ENCODE data around the gene ALDOA.

The ALDOA gene

GRCh38 chr16:30046178-30046577 is 19.4 kb upstream of the ALDOA start:
- DNase-seq: no peak

GRCh38 chr16:30046588-30046987 is 19.0 kb upstream of the ALDOA start:
- no peak for DNase-seq

GRCh38 chr16:30049871-30050270 is 15.7 kb upstream of the ALDOA start:
- DNase-seq: no peak

GRCh38 chr16:30051518-30051917 is 14.0 kb upstream of the ALDOA start:
- DNase-seq: no peak

- peak; percentile 97 for DNase-seq
These were observed 12.7 kb upstream of the ALDOA start for GRCh38 chr16:30052671-30053372.

GRCh38 chr16:30053376-30054015 is 12.1 kb upstream of the ALDOA start:
- no peak for DNase-seq

GRCh38 chr16:30054451-30054850 is 11.1 kb upstream of the ALDOA start:
- no peak for DNase-seq

- DNase-seq: no peak
These were observed 10.5 kb upstream of the ALDOA start for GRCh38 chr16:30054959-30055553.

- DNase-seq: no peak
These were observed 5.2 kb upstream of the ALDOA start for GRCh38 chr16:30060346-30060745.

- DNase-seq: no peak
These were observed 4.6 kb upstream of the ALDOA start for GRCh38 chr16:30060836-30061554.

GRCh38 chr16:30063278-30063892 is 2.2 kb upstream of the ALDOA start:
- DNase-seq: no peak

- DNase-seq: peak; percentile 87
These were observed 1.4 kb upstream of the ALDOA start for GRCh38 chr16:30063893-30064728.

- DNase-seq: no peak
These were observed 845 bp upstream of the ALDOA start for GRCh38 chr16:30064729-30065101.

- DNase-seq: no peak
These were observed 592 bp downstream of the ALDOA start for GRCh38 chr16:30065943-30066760.

- no peak for DNase-seq
These were observed 1.4 kb downstream of the ALDOA start for GRCh38 chr16:30066761-30067583.

GRCh38 chr16:30067584-30067916 is 2.0 kb downstream of the ALDOA start:
- DNase-seq: no peak

GRCh38 chr16:30068333-30068732 is 2.8 kb downstream of the ALDOA start:
- DNase-seq: no peak

GRCh38 chr16:30068750-30069610 is 3.4 kb downstream of the ALDOA start:
- no peak for DNase-seq

- DNase-seq: no peak
These were observed 4.3 kb downstream of the ALDOA start for GRCh38 chr16:30069611-30070462.
